ENCODE data around the gene PTPRK. TPM values are rescaled to one million over a fixed set of nuclear protein-coding genes. Genes with fewer than 3 reads are reported as not detected.

Gene PTPRK
- total and polyA plus RNA-seq, 2 of the 8 experiments (the other 6 are each of a cell fraction or from before 2014, with no cell fraction given): 11.4 to 47.3 TPM

DNA sequence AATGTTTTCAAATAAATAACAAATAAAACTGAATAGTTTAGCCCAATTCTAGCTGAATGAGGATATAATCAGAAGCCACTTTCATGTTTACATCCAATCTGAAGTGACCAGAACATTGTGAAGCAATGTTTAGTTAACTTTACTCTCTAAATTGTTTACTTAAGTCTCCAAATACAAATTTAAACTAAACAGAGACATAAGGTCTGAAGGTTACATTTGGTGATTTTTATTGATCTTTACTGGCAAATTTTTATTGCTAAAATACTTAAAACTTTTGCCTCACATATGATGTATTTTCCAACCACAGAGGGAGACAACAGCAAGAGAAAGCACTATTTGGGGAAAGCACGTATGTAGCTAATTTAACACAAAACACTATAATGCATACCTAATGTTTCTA lies 512.7 kb downstream of the PTPRK start:
- Histone ChIP-seq H4K5ac (ENCODE audit: insufficient read length, low read depth, low read length) (no peak overlapping the region), H3K23me2 (ENCODE audit: low read depth, low read length) (no peaks in the 10 kb centered on the region), H3K23ac (ENCODE audit: insufficient read length) (no peak overlapping the region), H3K79me2 (ENCODE audit: control insufficient read depth in 1 of 2, insufficient read depth in 2 of 2, low read length in 2 of 2) (no peaks in the 10 kb centered on the region), H2BK20ac (ENCODE audit: low read length) (no peak overlapping the region), H3K9ac (replicated peaks in 1 of 4; ENCODE audit: extremely low read depth in 1 of 4, low read depth in 3 of 4, low read length in 3 of 4) (no peak overlapping the region), H4K91ac (replicated peaks; ENCODE audit: insufficient read length, low read length) (no peak overlapping the region), H3K18ac (ENCODE audit: extremely low read depth, low read length) (no peak overlapping the region), H2BK120ac (replicated peaks; ENCODE audit: low read depth, low read length) (no peak overlapping the region), H4K8ac (ENCODE audit: extremely low read depth, insufficient read depth, low read length) (no peak overlapping the region), H3K4ac (replicated peaks; ENCODE audit: insufficient read length, low read depth, low read length) (no peak overlapping the region), H3K4me3 (ENCODE audit: extremely low read depth in 1 of 4, insufficient read depth in 2 of 4, low read depth in 3 of 4, low read length in 4 of 4) (no peak overlapping the region), H2AK5ac (ENCODE audit: low read depth, low read length) (no peak overlapping the region), H3K36me3 (ENCODE audit: control insufficient read depth in 2 of 4, insufficient read depth in 4 of 4, low read length in 3 of 4) (no peaks in the 10 kb centered on the region), H3K9me3 (ENCODE audit: insufficient read depth in 2 of 2, low read depth in 1 of 2, low read length in 1 of 2) (no peaks in the 10 kb centered on the region), H2BK12ac (ENCODE audit: low read depth, low read length) (no peak overlapping the region), H4K20me1 (replicated peaks in 1 of 2; ENCODE audit: control insufficient read depth in 1 of 2, insufficient read depth in 2 of 2, low read length in 2 of 2) (no peaks in the 10 kb centered on the region), H3K4me1 (replicated peaks in 1 of 4; ENCODE audit: control insufficient read depth in 3 of 4, insufficient read depth in 4 of 4, low read length in 3 of 4) (no peaks in the 10 kb centered on the region; a peak in 1 of 7 replicates), H3K56ac (replicated peaks; ENCODE audit: insufficient read length, low read depth, low read length) (no peak overlapping the region), H3K27ac (ENCODE audit: low read depth, low read length) (no peak overlapping the region), H2AFZ (ENCODE audit: low read length) (no peak overlapping the region), H2BK15ac (ENCODE audit: low read length) (no peak overlapping the region), H2BK5ac (ENCODE audit: low read depth, low read length) (no peak overlapping the region), H3K79me1 (ENCODE audit: low read depth, low read length) (no peaks in the 10 kb centered on the region), H3K27me3 (replicated peaks in 1 of 4; ENCODE audit: control insufficient read depth in 3 of 4, extremely low read depth in 1 of 4, insufficient read depth in 3 of 4, low read length in 3 of 4) (no peaks in the 10 kb centered on the region), H3K4me2 (ENCODE audit: insufficient read depth in 1 of 2, low read depth in 2 of 2, low read length in 2 of 2) (no peak overlapping the region), H3K14ac (ENCODE audit: insufficient read length) (no peak overlapping the region)
- no peak for DNase-seq (ENCODE audit: low read depth in 1 of 2, low spot score in 2 of 2)
- TF ChIP-seq RNF2 (IDR thresholded peaks at IDR 0.05; ENCODE audit: borderline replicate concordance, low read depth, low read length, missing control alignments, poor library complexity, severe bottlenecking): no peak
- no peak for TF ChIP-seq ASH2L (IDR thresholded peaks at IDR 0.05; ENCODE audit: low read length)
- TF ChIP-seq, protein P1, sequence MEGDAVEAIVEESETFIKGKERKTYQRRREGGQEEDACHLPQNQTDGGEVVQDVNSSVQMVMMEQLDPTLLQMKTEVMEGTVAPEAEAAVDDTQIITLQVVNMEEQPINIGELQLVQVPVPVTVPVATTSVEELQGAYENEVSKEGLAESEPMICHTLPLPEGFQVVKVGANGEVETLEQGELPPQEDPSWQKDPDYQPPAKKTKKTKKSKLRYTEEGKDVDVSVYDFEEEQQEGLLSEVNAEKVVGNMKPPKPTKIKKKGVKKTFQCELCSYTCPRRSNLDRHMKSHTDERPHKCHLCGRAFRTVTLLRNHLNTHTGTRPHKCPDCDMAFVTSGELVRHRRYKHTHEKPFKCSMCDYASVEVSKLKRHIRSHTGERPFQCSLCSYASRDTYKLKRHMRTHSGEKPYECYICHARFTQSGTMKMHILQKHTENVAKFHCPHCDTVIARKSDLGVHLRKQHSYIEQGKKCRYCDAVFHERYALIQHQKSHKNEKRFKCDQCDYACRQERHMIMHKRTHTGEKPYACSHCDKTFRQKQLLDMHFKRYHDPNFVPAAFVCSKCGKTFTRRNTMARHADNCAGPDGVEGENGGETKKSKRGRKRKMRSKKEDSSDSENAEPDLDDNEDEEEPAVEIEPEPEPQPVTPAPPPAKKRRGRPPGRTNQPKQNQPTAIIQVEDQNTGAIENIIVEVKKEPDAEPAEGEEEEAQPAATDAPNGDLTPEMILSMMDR (IDR thresholded peaks at IDR 0.05; ENCODE audit: control extremely low read depth in 1 of 3, insufficient read depth in 1 of 3, low read depth in 1 of 3, low read length in 3 of 3): no peak
- no peak for TF ChIP-seq RXRA (IDR thresholded peaks at IDR 0.05; ENCODE audit: insufficient read depth, low read depth, low read length)
- FAIRE-seq: no peak
- ChIA-PET POLR2A (ENCODE audit: partially characterized antibody) (no interaction called here), CTCF (ENCODE audit: partially characterized antibody) (interaction anchor here (1.5 kb wide), 1 partner anchor 152 kb away, joined by 4 read pairs; no protein-coding TSS in a partner anchor)
- WGBS, 2 experiments (ENCODE audit: extremely low coverage in 1 of 2, insufficient coverage in 1 of 2, insufficient read length in 1 of 2, insufficient replicate concordance in 2 of 2, low coverage in 1 of 2, low lambda C conversion rate in 2 of 2, missing lambda C conversion rate in 1 of 2): 85% methylated on average over 1 of the region's 1 CpG; no CpG with 5 or more reads in 1 of the 2 experiments
